MCF 10A (cell line): ENCODE results near the gene PALLD. TPM values are rescaled to one million over a fixed set of nuclear protein-coding genes. Genes with fewer than 3 reads are reported as not detected.

Experiments
- BruUV-seq: library from RNA; stranded (reverse); fragments of 400-500 nt; replicated peaks from 2 replicates; lab custom pipeline; 2021; lab: Mats Ljungman, UMichigan
- CTCF ChIA-PET: fragments of 300-600 bp; sonication (Branson Sonifier 250); formaldehyde crosslinking; extraction: SDS; loops from one replicate; lab custom pipeline; 2021; ENCODE audit warnings: antibody characterized with exemption, inconsistent platforms; lab: Yijun Ruan, JAX
- POLR2A ChIA-PET: fragments of 300-600, 350-650 bp; sonication (Branson Sonifier 250); formaldehyde crosslinking; extraction: SDS; loops from one replicate; lab custom pipeline; 2020; ENCODE audit warnings: antibody characterized with exemption, inconsistent platforms; lab: Yijun Ruan, JAX
- DNase-seq: peaks from one replicate; pipeline ENCODE4 v3.0.0-alpha.2; 2018; ENCODE audit not compliant: unreplicated experiment
- H3K27ac Mint-ChIP-seq: one replicate; pipeline ENCODE4 v1.8.0; 2022; ENCODE audit warnings: mild to moderate bottlenecking, low read depth, mixed read lengths; ENCODE audit not compliant: unreplicated experiment
- H3K27me3 Mint-ChIP-seq: one replicate; pipeline ENCODE4 v1.8.0; 2022; ENCODE audit warnings: mixed read lengths; ENCODE audit not compliant: insufficient read depth, unreplicated experiment
- H3K36me3 Mint-ChIP-seq: one replicate; pipeline ENCODE4 v1.8.0; 2022; ENCODE audit warnings: mild to moderate bottlenecking, moderate library complexity, mixed read lengths; ENCODE audit not compliant: insufficient read depth, unreplicated experiment
- H3K4me1 Mint-ChIP-seq: one replicate; pipeline ENCODE4 v1.8.0; 2022; ENCODE audit warnings: mixed read lengths; ENCODE audit not compliant: insufficient read depth, unreplicated experiment
- H3K4me3 Mint-ChIP-seq: one replicate; pipeline ENCODE4 v1.8.0; 2022; ENCODE audit warnings: mild to moderate bottlenecking, moderate library complexity, mixed read lengths; ENCODE audit not compliant: unreplicated experiment
- H3K9me3 Mint-ChIP-seq: one replicate; pipeline ENCODE4 v1.8.0; 2022; ENCODE audit warnings: mixed read lengths; ENCODE audit not compliant: unreplicated experiment
- intact Hi-C: fragments of 100-400 bp; cut with micrococcal nuclease; formaldehyde crosslinking; loops from 2 replicates; pipeline ENCODE4 v1.14.1; 2022
- total RNA-seq: library from RNA; stranded (reverse); gene quantifications from 2 replicates; pipeline ENCODE4 v1.2.3, GENCODE V29; 2022
- TF ChIP-seq, protein P1 (sequence below): fragments of 200-600 bp; IDR thresholded peaks from one replicate; pipeline ENCODE4 v1.8.0; 2022; ENCODE audit warnings: antibody characterized with exemption, mild to moderate bottlenecking; ENCODE audit not compliant: unreplicated experiment

Gene PALLD
- total RNA-seq, 1 experiment from 2014 or later: 191 TPM

DNA sequence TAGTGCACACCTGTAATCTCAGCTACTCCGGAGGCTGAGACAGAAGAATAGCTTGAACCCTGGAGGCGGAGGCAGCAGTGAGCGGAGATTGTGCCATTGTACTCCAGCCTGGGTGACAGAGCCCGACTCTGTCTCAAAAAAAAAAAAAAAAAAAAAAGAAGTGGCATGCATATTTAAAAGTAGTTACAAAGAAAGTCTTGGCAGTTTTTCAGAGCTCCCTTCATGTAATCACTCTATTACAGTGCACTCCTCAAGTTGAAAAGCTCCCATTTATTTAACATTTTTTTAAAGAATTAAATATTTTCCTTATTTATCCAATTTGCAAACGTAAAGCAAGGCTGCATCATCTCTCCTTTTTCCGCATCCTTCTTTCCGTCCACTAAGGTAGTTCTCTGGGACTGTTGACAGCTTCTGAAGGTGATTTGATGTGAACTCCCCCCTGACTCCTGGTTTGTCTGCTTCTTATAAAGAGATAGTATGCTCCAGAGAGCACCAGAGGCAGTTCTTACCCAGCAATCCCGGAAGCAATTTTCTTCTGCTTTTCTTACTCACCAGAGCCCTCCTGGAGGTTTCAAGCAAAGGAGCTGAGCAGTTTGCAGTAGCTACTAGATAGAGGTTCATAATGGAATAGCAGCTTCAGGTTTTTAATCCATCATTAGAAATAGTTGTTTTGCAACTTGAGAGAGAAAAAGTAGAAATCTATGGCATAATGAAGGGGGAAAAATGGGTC lies 151.0 kb downstream of the PALLD start:
- Mint-ChIP-seq H3K36me3 (no peaks in the 10 kb centered on the region), H3K4me3 (no peak overlapping the region), H3K27ac (peak overlapping the region; percentile 35), H3K9me3 (no peaks in the 10 kb centered on the region), H3K4me1 (peaks cover 13% of the 10 kb centered on the region), H3K27me3 (no peaks in the 10 kb centered on the region)
- ChIA-PET POLR2A (interaction anchor here (0.6 to 1.5 kb wide), 4 partner anchors 11 to 186 kb away, joined by 3 to 6 read pairs (median 4); no protein-coding TSS in a partner anchor), CTCF (interaction anchor here (1.2 to 2.0 kb wide), 2 partner anchors 16 to 62 kb away, joined by 5 to 7 read pairs; no protein-coding TSS in a partner anchor)
- TF ChIP-seq, protein P1, sequence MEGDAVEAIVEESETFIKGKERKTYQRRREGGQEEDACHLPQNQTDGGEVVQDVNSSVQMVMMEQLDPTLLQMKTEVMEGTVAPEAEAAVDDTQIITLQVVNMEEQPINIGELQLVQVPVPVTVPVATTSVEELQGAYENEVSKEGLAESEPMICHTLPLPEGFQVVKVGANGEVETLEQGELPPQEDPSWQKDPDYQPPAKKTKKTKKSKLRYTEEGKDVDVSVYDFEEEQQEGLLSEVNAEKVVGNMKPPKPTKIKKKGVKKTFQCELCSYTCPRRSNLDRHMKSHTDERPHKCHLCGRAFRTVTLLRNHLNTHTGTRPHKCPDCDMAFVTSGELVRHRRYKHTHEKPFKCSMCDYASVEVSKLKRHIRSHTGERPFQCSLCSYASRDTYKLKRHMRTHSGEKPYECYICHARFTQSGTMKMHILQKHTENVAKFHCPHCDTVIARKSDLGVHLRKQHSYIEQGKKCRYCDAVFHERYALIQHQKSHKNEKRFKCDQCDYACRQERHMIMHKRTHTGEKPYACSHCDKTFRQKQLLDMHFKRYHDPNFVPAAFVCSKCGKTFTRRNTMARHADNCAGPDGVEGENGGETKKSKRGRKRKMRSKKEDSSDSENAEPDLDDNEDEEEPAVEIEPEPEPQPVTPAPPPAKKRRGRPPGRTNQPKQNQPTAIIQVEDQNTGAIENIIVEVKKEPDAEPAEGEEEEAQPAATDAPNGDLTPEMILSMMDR: no peak
- intact Hi-C loops: no loop called here
- no peak for DNase-seq
- no TSS peak for BruUV-seq

- no peak overlapping the region for H3K27ac Mint-ChIP-seq
- POLR2A ChIA-PET: interaction anchor here (0.9 to 1.5 kb wide), 3 partner anchors 12 to 17 kb away, joined by 3 to 6 read pairs (median 4); no protein-coding TSS in a partner anchor
Observed at GRCh38 chr4:168648494-168648893, 151.6 kb downstream of the PALLD start.

GRCh38 chr4:168648929-168649328 lies 152.1 kb downstream of the PALLD start:
- no peaks in the 10 kb centered on the region for H3K36me3 Mint-ChIP-seq
- peaks cover 19% of the 10 kb centered on the region for H3K4me1 Mint-ChIP-seq
- no TSS peak for BruUV-seq
- H3K9me3 Mint-ChIP-seq: no peaks in the 10 kb centered on the region
- no peaks in the 10 kb centered on the region for H3K27me3 Mint-ChIP-seq
- no peak overlapping the region for H3K27ac Mint-ChIP-seq
- TF ChIP-seq, protein P1: no peak
- CTCF ChIA-PET: no interaction called here
- no peak overlapping the region for H3K4me3 Mint-ChIP-seq
- POLR2A ChIA-PET: interaction anchor here (0.7 kb wide), 1 partner anchor 351 kb away, joined by 3 read pairs; no protein-coding TSS in a partner anchor
- intact Hi-C loops: no loop called here
- DNase-seq: no peak

More at GRCh38 chr4:168648494-168648893, 151.6 kb downstream of the PALLD start:
- intact Hi-C loops: no loop called here
- no TSS peak for BruUV-seq
- no peak for DNase-seq
- no peak overlapping the region for H3K4me3 Mint-ChIP-seq
- peaks cover 14% of the 10 kb centered on the region for H3K4me1 Mint-ChIP-seq
- H3K36me3 Mint-ChIP-seq: no peaks in the 10 kb centered on the region
- H3K9me3 Mint-ChIP-seq: no peaks in the 10 kb centered on the region
- no peaks in the 10 kb centered on the region for H3K27me3 Mint-ChIP-seq
- TF ChIP-seq, protein P1: no peak
- CTCF ChIA-PET: interaction anchor here (1.2 to 2.0 kb wide), 2 partner anchors 17 to 63 kb away, joined by 5 to 7 read pairs; no protein-coding TSS in a partner anchor

GRCh38 chr4:168651374-168651773 lies 154.5 kb downstream of the PALLD start:
- ChIA-PET POLR2A (interaction anchor here (0.6 to 2.3 kb wide), 7 partner anchors 9 to 62 kb away, joined by 3 to 5 read pairs (median 3); no protein-coding TSS in a partner anchor), CTCF (interaction anchor here (0.6 to 1.3 kb wide), 7 partner anchors 9 to 57 kb away, joined by 3 to 7 read pairs (median 3); no protein-coding TSS in a partner anchor)
- no peak for DNase-seq
- TF ChIP-seq, protein P1: no peak
- peaks cover 40% of the 10 kb centered on the region for H3K4me1 Mint-ChIP-seq
- H3K27ac Mint-ChIP-seq: no peak overlapping the region
- H3K4me3 Mint-ChIP-seq: no peak overlapping the region
- no peaks in the 10 kb centered on the region for H3K27me3 Mint-ChIP-seq
- intact Hi-C loops: no loop called here
- no peaks in the 10 kb centered on the region for H3K9me3 Mint-ChIP-seq
- BruUV-seq: no TSS peak
- H3K36me3 Mint-ChIP-seq: no peaks in the 10 kb centered on the region
